ENCODE data around the gene DIP2A. TPM values are rescaled to one million over a fixed set of nuclear protein-coding genes. Genes with fewer than 3 reads are reported as not detected.

DIP2A gene
- polyA plus RNA-seq, 1 donor from 2014 or later: 45.0 TPM

GRCh38 chr21:46504666-46505065 lies 46.0 kb downstream of the DIP2A start:
- Histone ChIP-seq H3F3A (ENCODE audit: insufficient read depth, low read length, poor library complexity, severe bottlenecking) (no peaks in the 10 kb centered on the region), H3K9me2 (ENCODE audit: insufficient read depth, low read length) (no peaks in the 10 kb centered on the region), H3K4me3 (ENCODE audit: low read length) (no peak overlapping the region), H3K9me3 (ENCODE audit: low read length) (no peaks in the 10 kb centered on the region), H3K36me3 (ENCODE audit: insufficient read depth, low read length) (no peaks in the 10 kb centered on the region), H3K9ac (ENCODE audit: low read length) (no peak overlapping the region), H4K20me1 (ENCODE audit: insufficient read depth) (no peaks in the 10 kb centered on the region), H3K27me3 (ENCODE audit: insufficient read depth, low read depth, low read length) (no peaks in the 10 kb centered on the region), H3K27ac (ENCODE audit: low read length) (no peak overlapping the region), H2AFZ (ENCODE audit: low read depth, low read length) (no peak overlapping the region), H3K4me2 (ENCODE audit: low read length) (no peak overlapping the region), H3K79me2 (replicated peaks; ENCODE audit: insufficient read depth, low read length) (no peaks in the 10 kb centered on the region)
- TF ChIP-seq SMC3 (conservative IDR thresholded peaks at IDR 0.05; ENCODE audit: poor library complexity): no peak

GRCh38 chr21:46507562-46507961 lies 48.9 kb downstream of the DIP2A start:
- H3K36me3 ChIP-seq (ENCODE audit: insufficient read depth, low read length): no peaks in the 10 kb centered on the region
- no peak overlapping the region for H3K4me2 ChIP-seq (ENCODE audit: low read length)
- H3K9me2 ChIP-seq (ENCODE audit: insufficient read depth, low read length): no peaks in the 10 kb centered on the region
- no peak overlapping the region for H2AFZ ChIP-seq (ENCODE audit: low read depth, low read length)
- no peak overlapping the region for H3K27ac ChIP-seq (ENCODE audit: low read length)
- H3K79me2 ChIP-seq (replicated peaks; ENCODE audit: insufficient read depth, low read length): no peaks in the 10 kb centered on the region
- H4K20me1 ChIP-seq (ENCODE audit: insufficient read depth): no peaks in the 10 kb centered on the region
- no peaks in the 10 kb centered on the region for H3F3A ChIP-seq (ENCODE audit: insufficient read depth, low read length, poor library complexity, severe bottlenecking)
- no peaks in the 10 kb centered on the region for H3K27me3 ChIP-seq (ENCODE audit: insufficient read depth, low read depth, low read length)
- no peak overlapping the region for H3K9ac ChIP-seq (ENCODE audit: low read length)
- H3K4me3 ChIP-seq (ENCODE audit: low read length): no peak overlapping the region
- TF ChIP-seq RAD21 (conservative IDR thresholded peaks at IDR 0.05) (no peak), REST (IDR thresholded peaks at IDR 0.05; ENCODE audit: borderline replicate concordance) (no peak), CTCF (IDR thresholded peaks at IDR 0.05; ENCODE audit: poor library complexity, severe bottlenecking) (no peak), MXI1 (conservative IDR thresholded peaks at IDR 0.05; ENCODE audit: poor library complexity, severe bottlenecking) (no peak), EP300 (conservative IDR thresholded peaks at IDR 0.05; ENCODE audit: poor library complexity, severe bottlenecking) (no peak), SMC3 (conservative IDR thresholded peaks at IDR 0.05; ENCODE audit: poor library complexity) (no peak), TAF1 (IDR thresholded peaks at IDR 0.05; ENCODE audit: low read depth) (no peak), EZH2 (IDR thresholded peaks at IDR 0.05; ENCODE audit: borderline replicate concordance, insufficient read depth, low read length, poor library complexity, severe bottlenecking) (no peak), POLR2AphosphoS5 (IDR thresholded peaks at IDR 0.05) (no peak)
- H3K9me3 ChIP-seq (ENCODE audit: low read length): no peaks in the 10 kb centered on the region
